GM19463 (cell line): ENCODE data around the gene UBE2S.
"Not testable (repeated sequence)": the region's sequence is repeated elsewhere in the genome, so short reads cannot be mapped to it uniquely, and the experiment has no call there.

Experiments
- ATAC-seq: cut with Tn5 transposase; IDR thresholded peaks from one replicate; pipeline ENCODE4 v1.9.1; 2021; ENCODE audit warnings: mild to moderate bottlenecking, moderate library complexity; ENCODE audit not compliant: unreplicated experiment

Gene UBE2S

GRCh38 chr19:55406826-55407549, 600 bp downstream of the UBE2S start:
- no peak for ATAC-seq

- no peak for ATAC-seq
These were observed 1.3 kb downstream of the UBE2S start for GRCh38 chr19:55406091-55406825.

GRCh38 chr19:55405638-55406037, 1.9 kb downstream of the UBE2S start:
- ATAC-seq, result no peak

DNA sequence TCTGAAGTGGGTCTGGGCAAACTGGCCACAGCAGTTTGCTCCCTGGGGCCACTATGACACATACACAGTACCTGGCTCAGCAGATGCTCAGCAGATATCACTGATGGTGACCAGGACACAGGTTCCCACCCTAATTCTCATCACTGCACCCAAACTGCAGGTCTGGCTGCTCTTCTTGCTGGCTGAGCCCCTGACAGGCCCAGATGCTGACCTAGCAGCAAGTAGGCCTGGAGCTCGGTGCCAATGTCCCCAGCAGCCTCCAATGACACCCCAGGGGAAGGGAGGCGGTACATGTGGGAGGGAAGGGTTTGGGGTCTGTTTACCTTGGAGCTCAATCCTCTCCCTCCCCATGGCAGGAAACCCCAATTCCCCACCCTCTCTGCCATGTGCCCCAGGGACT, 5.1 kb downstream of the UBE2S start:
- no peak for ATAC-seq

- not testable (repeated sequence) for ATAC-seq
These were observed 6.2 kb downstream of the UBE2S start for GRCh38 chr19:55401390-55401789.

DNA sequence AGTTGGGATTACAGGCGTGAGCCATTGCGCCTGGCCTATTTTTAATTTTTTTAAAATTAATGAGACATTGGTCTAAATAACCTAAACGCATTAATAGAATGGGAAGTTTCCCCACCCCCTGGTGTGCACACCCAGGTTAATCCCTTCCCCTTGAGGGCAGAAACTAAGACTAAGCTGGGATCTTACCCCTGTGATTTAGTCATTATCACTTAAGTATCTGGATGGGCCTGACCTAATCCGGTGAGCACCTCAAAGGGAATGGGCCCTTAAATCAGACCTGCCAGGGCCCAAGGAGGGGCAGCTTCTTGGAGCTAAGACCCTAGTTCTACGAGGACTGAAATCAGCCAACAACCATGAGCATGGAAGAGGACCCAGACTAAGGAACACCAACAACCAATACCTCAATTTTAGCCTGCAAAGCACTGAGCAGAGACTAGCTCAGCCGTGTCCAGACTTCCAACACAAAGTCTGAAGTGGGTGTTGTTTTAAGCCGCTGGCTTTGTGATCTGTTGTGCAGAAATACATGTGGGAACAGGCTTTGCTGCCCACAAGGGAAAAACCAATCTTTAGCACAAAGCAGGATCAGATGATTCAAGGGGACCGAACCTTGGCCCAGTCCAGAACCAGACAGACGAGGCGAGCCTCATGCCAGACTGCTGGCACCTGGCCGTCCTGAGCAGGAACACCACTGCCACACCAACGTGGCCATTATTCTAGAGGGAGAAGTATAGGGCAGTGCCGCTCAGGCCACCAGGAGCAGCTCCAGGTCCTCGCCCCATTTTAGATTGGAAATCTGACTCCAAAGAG, 7.1 kb downstream of the UBE2S start:
- no peak for ATAC-seq

DNA sequence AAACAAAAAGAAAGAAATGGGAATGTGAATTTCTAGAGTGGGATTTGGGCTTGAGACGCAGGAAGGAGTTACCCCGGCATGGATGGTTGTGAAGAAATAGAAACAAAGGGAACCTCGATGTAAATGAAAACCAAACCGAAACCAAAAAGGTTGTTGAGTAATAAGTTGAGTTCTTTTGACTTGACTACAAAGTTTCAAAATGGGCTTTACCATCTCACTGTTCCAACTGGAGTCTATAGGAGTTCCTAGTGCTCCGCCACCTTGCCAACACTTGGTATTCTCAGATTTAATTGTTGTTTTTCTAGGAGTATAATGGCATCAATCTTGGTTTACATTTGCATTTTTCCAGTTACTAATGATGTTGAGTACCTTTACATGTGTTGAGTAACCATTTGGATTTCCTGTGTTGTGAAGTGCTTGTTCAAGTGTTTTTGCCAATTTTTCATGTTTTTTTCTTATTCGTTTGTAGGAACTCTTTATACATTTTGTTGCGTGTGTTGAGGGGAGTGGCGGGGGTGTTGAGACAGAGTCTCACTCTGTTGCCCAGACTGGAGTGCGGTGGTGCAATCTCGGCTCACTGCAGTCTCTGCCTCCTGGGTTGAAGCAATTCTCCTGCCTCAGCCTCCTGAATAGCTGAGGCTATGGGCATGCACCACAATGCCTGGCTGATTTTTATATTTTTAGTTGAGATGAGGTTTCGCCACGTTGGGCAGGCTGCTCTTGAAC, 9.2 kb downstream of the UBE2S start:
- ATAC-seq, result no peak

GRCh38 chr19:55392820-55393761, 14.5 kb downstream of the UBE2S start:
- ATAC-seq, result no peak

GRCh38 chr19:55391702-55392615, 15.6 kb downstream of the UBE2S start:
- ATAC-seq, result no peak

GRCh38 chr19:55391191-55391670, 16.4 kb downstream of the UBE2S start:
- ATAC-seq, result no peak

DNA sequence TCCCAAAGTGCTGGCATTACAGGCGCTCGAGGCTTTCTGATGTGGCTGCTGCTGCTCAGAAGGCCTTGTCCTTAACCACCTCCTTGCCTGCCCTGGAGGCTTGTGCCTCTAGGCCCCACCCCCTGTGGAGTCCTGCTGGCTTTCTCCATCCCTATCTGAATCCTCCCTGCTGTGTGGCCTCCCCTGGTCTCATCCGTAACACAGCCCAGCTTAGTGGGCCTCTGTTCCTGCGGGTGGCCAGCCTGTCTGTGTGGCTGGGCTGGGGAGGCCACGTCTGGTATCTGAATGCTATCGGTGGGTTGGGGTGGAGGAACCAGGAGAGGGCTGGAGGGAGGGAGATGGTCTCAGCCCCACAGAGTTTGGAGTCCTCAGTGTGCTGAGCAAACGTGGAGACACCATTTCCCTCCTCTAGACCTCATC, 17.1 kb downstream of the UBE2S start:
- ATAC-seq, result no peak

- ATAC-seq, result no peak
These were observed 17.9 kb downstream of the UBE2S start for GRCh38 chr19:55389386-55390317.

- ATAC-seq, result no peak
These were observed 19.7 kb downstream of the UBE2S start for GRCh38 chr19:55387736-55388497.

GRCh38 chr19:55386493-55386971, 21.1 kb downstream of the UBE2S start:
- ATAC-seq, result no peak

DNA sequence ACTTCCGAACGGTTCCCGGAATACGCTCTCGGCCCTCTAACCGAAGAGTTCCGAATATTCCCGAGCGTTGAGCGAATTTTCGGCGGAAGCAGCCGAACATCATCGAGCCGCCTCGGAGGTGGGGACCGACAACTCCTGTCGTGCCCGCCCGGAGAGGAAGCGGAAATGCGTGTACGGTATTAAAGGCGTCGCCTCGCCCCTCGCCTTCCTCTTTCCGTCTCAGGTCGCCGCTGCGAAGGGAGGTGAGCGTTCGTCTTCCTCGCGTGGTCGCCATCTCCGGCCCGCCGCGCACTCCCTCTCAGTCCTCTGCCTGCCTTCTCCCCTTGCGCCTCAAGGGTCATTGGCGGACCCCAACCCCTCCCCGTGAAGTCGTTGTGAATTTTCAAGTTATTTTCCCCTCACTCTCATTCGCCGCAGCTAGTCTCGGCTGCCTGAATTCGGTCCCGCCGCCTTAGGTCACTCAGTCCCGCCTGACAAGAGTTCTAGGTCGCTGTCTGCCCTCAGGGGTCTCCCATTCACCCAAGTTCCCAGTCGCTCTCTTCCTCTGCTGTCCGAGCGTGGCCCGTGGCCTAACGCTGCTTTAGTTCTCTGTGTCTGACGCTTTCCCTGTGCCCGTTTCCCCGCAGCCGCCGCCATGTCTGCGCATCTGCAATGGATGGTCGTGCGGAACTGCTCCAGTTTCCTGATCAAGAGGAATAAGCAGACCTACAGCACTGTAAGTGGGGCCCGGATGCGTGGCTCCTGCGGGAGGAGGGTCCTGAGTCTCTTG, 21.7 kb downstream of the UBE2S start, which contains the start of gene RPL28:
Gene RPL28 (plus strand): TSS at position 209 of the 769 bp plus-strand sequence. CDS start 426 bp downstream, at position 635.
- ATAC-seq, result peak; percentile 65
